Measurements from ENCODE around the gene AGBL4. TPM values are rescaled to one million over a fixed set of nuclear protein-coding genes. Genes with fewer than 3 reads are reported as not detected.

Gene AGBL4
- total RNA-seq, 1 experiment from 2014 or later, result not detected

DNA sequence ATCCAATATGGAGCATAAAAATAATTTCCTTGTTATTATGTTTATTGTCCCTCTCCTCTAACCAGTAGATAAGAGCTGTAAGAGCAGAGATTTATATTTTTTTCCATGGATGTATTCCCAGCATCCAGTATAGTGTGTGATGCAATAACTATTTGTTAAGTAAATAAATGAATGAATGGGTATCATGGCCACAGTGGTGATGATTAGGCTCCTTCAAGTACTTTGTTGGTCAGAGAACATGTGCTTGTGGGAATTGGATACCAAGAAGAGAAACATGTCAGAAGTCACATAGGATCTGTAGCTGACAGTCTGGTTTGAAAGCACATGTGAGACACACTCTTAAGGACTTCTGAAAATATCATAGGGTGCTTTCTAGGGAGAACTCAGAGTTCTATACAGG, 588.5 kb downstream of the AGBL4 start:
- no peak overlapping the region for H3K4me2 ChIP-seq (ENCODE audit: low read length)
- no peaks in the 10 kb centered on the region for H3K36me3 ChIP-seq (ENCODE audit: control insufficient read depth in 1 of 2, insufficient read depth in 2 of 2, low read length in 2 of 2)
- no peak overlapping the region for H3K27ac ChIP-seq (ENCODE audit: low read depth, low read length)
- TF ChIP-seq ZBTB33 (IDR thresholded peaks at IDR 0.05; ENCODE audit: extremely low read depth, insufficient replicate concordance, low read length), result no peak
- no peak for TF ChIP-seq ATF3 (IDR thresholded peaks at IDR 0.05)
- TF ChIP-seq MAX (IDR thresholded peaks at IDR 0.05), result no peak
- TF ChIP-seq SIN3A (IDR thresholded peaks at IDR 0.05; ENCODE audit: low read depth), result no peak
- no peak for TF ChIP-seq ELF1 (IDR thresholded peaks at IDR 0.05; ENCODE audit: borderline replicate concordance, low read depth)
- TF ChIP-seq ZFX (IDR thresholded peaks at IDR 0.05), result no peak
- TF ChIP-seq RAD21 (IDR thresholded peaks at IDR 0.05; ENCODE audit: low read depth), result no peak
- TF ChIP-seq CTCF (IDR thresholded peaks at IDR 0.05 in 2 of 3, conservative IDR thresholded peaks at IDR 0.05 in 1 of 3; ENCODE audit: borderline replicate concordance in 1 of 3, insufficient read depth in 1 of 3, low read depth in 2 of 3, low read length in 2 of 3), result no peak
- TF ChIP-seq TCF7L2 (IDR thresholded peaks at IDR 0.05; ENCODE audit: borderline replicate concordance, extremely low read depth, insufficient read depth, insufficient read length), result no peak
- TF ChIP-seq ZNF274 (IDR thresholded peaks at IDR 0.05; ENCODE audit: low read depth, low read length), result no peak
- TF ChIP-seq CEBPB (IDR thresholded peaks at IDR 0.05; ENCODE audit: low read depth), result no peak
- TF ChIP-seq POLR2AphosphoS5 (IDR thresholded peaks at IDR 0.05; ENCODE audit: low read depth, low read length), result no peak
- H4K20me1 ChIP-seq (ENCODE audit: insufficient read depth), result no peaks in the 10 kb centered on the region
- H3K9me2 ChIP-seq (ENCODE audit: insufficient read depth), result no peaks in the 10 kb centered on the region
- ChIA-PET RAD21 (ENCODE audit: low non-redundant PET in 1 of 2, low total read pairs in 2 of 2, uncharacterized antibody in 2 of 2, unreplicated experiment in 2 of 2) (no interaction called here), POLR2A (no interaction called here), CTCF (no interaction called here)
- DNase-seq (ENCODE audit: low read depth, low spot score) (no peak), ATAC-seq (no peak)
- no peaks in the 10 kb centered on the region for H3K4me1 ChIP-seq (ENCODE audit: control insufficient read depth in 1 of 2, insufficient read depth in 2 of 2, low read length in 2 of 2)
- no peaks in the 10 kb centered on the region for H3K79me2 ChIP-seq (ENCODE audit: insufficient read depth, low read length)
- H3K9me3 ChIP-seq (ENCODE audit: control insufficient read depth in 1 of 2, insufficient read depth in 1 of 2, low read depth in 1 of 2, low read length in 2 of 2), result peaks cover 0 to 13% of the 10 kb centered on the region in 2 experiments; a peak in 2 of 4 replicates
- H3K9ac ChIP-seq (ENCODE audit: low read length), result no peak overlapping the region
- intact Hi-C loops (cut with micrococcal nuclease), result no loop called here
- BruUV-seq (replicated peaks), result no TSS peak
- H3K27me3 ChIP-seq (ENCODE audit: insufficient read depth, low read length), result no peaks in the 10 kb centered on the region
- no peak overlapping the region for H2AFZ ChIP-seq (ENCODE audit: low read depth, low read length, poor library complexity, severe bottlenecking)
- no peak overlapping the region for H3K4me3 ChIP-seq (replicated peaks in 1 of 2; ENCODE audit: low read depth in 1 of 2, low read length in 2 of 2)

Measured in HCT116 (cell line).